ENCODE results near the gene ELMO1.

Gene ELMO1

GRCh38 chr7:36964297-36964696, 484.4 kb downstream of the ELMO1 start:
- no peak for DNase-seq (ENCODE audit: low read depth in 1 of 2, low spot score in 1 of 2)

- no peak for DNase-seq (ENCODE audit: low read depth in 1 of 2, low spot score in 1 of 2)
These were observed 486.3 kb downstream of the ELMO1 start for GRCh38 chr7:36962367-36962766.

DNA sequence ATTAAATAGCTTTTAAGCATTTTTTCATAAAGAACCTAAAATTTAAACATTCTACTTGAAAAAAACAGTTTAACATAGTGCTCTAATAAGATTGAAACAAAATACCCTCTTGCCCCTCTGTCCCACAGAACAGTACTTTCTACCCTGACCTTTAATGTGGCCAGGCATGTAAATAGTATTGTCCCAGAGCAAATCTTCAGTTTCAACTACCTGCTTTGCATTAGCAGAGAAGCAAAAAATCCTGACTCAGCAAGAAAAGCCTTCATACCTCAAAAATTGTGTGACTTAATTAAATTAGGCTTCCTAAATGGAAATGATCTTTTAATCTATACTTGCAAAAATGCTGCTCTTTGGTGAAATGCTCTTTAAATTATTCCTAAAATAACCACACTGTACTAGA, 487.0 kb downstream of the ELMO1 start:
- DNase-seq (ENCODE audit: low read depth in 1 of 2, low spot score in 1 of 2): no peak

DNA sequence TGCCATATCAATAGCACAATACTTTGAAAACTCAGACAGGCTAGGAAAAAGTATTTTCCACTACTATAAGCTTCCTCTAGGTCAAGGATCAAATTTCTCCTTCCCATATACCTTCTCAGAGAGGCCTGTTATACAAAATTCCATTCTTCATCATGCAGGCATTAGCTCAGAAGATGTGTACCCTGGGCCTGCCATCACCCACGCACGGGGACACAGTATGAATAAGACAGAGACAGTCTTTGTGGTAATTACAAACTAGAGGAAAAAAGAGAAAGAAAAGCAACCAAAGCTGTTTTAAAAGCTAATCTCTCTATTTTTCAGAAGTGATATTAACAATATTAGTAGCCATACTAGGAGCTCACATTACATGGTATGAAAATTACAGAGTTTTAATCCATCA, 487.6 kb downstream of the ELMO1 start:
- no peak for DNase-seq (ENCODE audit: low read depth in 1 of 2, low spot score in 1 of 2)

DNA sequence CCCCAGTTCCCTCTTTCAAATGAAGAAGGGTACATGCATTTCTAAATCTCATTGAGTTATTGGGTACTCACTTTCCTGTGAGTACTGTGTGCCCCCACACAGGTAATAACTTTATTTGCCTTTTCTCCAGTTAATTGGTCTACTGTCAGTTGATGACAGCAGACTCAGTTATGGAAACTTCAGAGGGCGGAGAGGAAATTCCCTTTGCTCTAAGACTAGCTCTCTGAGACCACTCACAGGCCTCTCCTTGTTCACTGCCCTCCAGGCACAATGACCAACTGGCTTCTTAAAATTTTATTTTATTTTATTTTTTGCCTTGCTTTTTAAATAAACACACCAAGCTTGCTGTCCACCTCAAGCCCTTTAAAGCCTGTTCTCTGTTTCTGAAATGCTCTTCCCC, 488.6 kb downstream of the ELMO1 start:
- no peak for DNase-seq (ENCODE audit: low read depth in 1 of 2, low spot score in 1 of 2)

DNA sequence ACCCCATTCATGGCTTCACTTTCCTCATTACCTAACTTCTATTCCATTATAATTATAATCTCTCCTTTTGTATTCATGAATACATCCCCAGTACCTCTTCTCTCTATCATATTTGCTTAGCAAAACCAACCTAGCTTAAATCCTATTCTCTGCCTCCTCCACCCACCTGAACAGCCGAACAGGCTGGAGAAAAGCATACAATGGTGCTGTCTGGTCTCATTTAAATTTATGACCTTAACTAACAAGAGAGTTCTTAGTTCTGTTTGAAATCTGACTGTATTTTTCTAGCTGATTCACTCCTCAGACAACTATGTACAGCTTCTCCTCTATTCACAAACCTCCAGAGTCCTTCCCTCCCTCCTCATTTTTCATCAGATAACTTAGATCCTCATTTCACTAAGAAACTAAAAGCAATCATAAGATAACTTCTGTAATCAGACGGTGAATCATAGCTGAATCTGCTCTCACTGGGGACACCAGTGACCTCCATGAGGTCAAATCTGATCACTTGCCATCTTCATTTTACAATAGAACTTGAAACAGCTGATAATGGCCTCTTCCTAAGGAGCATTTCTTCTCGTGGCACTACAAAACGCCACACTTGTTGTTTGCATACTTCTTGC, 490.4 kb downstream of the ELMO1 start:
- no peak for DNase-seq (ENCODE audit: low read depth in 1 of 2, low spot score in 1 of 2)

DNA sequence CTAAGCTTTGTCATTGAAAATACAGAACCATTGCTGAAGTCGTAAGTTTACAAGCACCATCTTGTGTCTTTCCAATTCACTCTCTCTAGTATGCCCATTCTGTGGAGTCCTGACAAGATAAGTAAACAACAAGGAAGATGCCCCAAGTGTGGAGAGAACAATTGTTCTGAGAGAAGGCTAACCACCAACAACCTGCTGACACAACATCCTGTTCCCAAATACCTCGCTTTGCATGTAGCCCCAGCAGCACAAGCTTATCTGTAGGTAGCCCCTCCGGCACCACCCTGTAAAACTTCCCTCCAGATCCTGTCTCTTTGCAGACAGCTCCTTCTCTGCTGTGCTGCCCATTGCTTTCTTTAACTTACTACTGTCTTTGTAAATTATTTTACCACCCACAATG, 491.0 kb downstream of the ELMO1 start:
- DNase-seq (ENCODE audit: low read depth in 1 of 2, low spot score in 1 of 2): no peak

GRCh38 chr7:36956814-36957213, 491.9 kb downstream of the ELMO1 start:
- no peak for DNase-seq (ENCODE audit: low read depth in 1 of 2, low spot score in 1 of 2)

DNA sequence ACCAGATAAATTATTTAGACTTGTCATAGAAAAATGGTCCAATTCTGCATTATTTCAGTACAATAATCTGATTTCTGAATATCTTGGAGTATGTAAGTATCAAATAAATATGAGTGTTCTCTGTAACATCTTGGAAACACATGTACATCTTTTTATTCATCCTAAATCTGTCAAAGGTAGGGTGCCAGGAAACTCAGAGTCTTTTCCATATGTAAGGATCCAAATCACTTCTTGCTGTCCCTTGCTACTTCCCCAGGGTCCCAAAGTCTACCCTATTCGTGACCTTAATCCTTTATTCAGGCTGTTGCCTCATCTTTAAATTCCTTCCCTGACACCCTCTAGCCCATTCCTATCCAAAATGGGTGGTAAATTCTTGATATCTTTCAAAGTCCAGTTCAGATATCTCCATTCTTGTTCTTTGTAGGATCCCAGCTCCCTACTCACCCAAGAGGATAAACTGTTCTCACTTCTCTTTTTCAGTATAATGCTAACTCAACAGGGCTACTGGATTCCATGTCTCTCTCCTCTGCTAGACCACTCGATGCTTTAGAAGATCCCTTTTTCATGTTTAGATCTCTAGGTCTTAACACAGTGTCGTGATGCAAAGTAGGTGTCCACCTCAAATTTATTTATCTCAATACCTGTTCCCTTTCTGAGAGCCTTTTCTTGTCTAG, 493.1 kb downstream of the ELMO1 start:
- no peak for DNase-seq (ENCODE audit: low read depth in 1 of 2, low spot score in 1 of 2)

DNA sequence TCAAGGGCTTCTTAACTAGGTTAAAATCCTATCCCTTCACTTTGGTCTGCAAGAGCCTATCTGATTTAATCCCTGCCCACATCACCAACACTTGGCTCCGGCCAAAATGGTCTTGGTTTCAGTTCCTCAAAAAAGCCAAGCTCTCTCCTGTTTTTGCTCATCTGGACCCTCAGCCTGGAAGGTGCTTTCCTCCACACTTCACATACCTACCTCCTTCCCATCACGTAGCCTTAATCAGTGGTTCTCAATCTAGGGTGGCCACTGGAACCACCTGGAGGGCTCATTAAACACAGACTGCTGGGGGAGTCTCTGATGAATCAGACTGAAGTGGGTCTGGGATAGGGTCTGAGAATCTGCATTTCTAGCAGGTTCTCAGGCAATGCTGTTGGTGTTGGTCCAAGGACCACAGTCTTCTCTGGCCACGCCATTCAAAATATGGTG, 497.4 kb downstream of the ELMO1 start:
- no peak for DNase-seq (ENCODE audit: low read depth in 1 of 2, low spot score in 1 of 2)

DNA sequence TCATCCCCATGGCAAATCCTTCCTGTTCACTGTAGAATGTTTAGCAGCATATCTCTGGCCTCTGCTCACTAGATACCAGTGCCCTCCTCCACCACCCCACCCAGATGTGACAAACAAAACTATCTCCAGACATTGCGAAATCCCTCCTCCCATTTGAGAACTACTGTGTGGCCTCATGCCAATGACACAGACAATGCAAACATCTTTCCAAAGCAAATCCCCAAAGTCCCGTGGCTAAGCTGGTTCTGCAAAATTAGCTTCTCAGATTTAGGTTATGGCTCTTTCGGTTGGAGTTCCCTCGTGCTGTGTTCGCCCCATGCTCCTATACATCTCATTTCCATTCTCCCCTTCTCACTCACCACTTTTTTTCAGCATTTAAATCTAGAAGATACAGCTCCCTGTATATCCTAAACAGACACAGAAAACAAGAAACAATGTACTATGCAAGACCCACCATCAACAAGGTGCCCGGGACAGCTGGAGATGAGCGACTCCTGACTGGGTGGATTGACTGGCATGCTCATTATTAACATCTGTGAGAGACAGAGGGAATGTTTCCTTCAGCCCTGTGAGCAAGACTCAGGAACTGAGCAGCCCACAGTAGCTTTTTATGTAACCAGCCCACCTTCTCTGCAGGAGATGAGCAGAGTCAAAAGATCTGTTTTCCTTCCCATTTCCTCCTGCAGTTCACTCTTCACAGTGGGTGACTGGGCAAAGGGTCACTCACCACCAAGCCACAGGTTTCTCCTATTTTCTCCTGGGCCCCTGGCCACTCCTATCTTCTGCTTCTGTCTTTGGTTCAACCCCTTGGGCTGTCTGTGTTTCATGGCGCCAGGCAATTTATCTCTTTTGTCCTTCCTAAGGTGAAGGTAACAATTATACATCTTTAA, 498.7 kb downstream of the ELMO1 start:
- no peak for DNase-seq (ENCODE audit: low read depth in 1 of 2, low spot score in 1 of 2)

GRCh38 chr7:36946401-36946739, 502.3 kb downstream of the ELMO1 start:
- no peak for DNase-seq (ENCODE audit: low read depth in 1 of 2, low spot score in 1 of 2)

DNA sequence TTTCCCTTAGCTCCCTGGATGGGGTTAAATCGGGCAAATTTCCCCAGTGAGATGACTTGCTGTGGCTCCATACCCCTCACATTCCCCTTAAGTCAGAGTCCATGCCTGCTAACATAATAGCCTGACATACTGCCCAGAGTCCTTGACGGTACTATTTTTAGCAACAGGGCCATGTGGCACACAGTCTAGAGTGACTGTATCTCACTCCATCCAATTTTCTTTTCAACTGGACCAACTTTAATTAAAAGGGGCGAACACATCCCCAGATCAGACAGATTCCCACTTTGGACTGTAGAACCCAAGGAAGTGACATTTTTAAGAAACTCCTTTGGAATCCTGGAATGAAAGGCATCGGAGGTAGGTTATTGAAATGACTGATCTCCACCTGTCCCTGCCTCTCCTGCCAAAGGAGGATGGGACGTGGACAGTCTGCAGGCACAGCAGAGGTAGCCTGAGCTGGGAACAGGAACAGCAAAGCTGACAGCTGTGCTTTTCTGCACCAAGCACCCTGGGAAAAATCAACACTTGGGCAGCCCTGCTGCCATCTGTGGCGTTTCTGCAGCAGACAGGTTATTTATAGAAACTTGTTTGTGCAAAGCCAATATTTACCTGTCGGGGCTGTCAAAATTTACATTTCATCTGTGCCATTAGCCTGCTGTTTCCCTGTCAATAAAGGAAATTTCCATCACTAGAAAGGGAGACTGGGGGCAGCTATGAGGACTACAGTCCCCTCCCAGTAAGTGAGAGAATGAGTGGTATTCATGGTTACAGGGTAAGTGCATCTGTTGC, 502.9 kb downstream of the ELMO1 start:
- no peak for DNase-seq (ENCODE audit: low read depth in 1 of 2, low spot score in 1 of 2)

DNA sequence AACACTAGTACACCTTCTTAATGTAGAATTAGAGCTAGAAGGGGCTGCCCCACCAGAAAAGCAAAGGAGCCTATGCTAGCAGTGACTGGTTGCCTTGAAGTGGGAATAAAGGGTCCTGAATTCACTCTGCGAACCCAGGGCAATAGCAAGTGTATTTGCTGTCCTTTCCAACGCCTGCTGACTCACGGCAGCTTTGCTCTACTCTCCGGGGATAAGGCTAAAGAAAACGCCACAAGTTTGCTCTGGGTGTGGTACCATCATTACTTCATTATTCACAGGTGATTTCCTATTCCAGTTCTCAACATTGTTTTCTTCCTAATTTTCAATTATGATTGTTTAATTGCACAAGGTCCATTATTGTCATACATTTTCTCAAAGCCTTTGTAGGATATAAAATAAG, 503.8 kb downstream of the ELMO1 start:
- DNase-seq (ENCODE audit: low read depth in 1 of 2, low spot score in 1 of 2): no peak

GRCh38 chr7:36943591-36944435, 504.9 kb downstream of the ELMO1 start:
- DNase-seq (ENCODE audit: low read depth in 1 of 2, low spot score in 1 of 2): no peak

- DNase-seq (ENCODE audit: low read depth in 1 of 2, low spot score in 1 of 2): no peak
These were observed 505.7 kb downstream of the ELMO1 start for GRCh38 chr7:36942955-36943354.

GRCh38 chr7:36942541-36942940, 506.1 kb downstream of the ELMO1 start:
- no peak for DNase-seq (ENCODE audit: low read depth in 1 of 2, low spot score in 1 of 2)

DNA sequence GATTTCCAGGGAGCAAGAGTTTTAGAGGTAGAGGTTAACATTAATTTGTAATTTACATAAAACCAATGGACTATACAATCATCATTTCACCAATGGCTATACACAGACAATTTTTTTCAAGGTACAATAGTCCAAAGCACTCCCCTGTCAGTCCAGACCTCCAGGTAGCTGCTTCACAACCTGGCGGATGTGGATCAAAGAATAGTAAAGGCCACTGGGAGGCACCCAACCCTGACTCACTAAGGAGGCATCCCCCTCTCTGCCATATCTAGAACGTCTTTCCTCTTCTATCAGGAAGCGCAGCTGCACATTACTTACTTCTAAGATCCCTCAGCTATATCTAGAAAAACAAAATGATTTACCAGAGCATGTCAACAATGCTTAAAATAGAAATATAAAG, 506.6 kb downstream of the ELMO1 start:
- no peak for DNase-seq (ENCODE audit: low read depth in 1 of 2, low spot score in 1 of 2)

DNA sequence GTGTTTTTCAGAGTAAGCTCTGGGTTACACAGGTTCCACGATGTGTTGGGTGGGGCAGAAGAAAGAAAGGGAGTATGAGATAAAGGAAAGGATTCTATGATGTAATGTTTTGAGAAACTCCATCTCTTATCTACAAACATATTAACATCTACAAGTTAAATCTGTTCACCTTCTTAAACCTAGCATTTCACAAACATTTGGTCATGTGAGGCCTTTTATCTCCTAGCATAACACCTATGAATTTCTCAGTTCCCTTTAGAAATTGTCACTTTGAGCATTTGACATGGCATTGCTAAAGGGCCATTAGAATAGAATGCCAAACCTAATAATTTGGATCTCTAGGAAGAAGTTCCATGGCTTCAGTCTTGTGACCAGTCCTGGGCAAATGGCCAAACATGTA, 507.3 kb downstream of the ELMO1 start:
- no peak for DNase-seq (ENCODE audit: low read depth in 1 of 2, low spot score in 1 of 2)

DNA sequence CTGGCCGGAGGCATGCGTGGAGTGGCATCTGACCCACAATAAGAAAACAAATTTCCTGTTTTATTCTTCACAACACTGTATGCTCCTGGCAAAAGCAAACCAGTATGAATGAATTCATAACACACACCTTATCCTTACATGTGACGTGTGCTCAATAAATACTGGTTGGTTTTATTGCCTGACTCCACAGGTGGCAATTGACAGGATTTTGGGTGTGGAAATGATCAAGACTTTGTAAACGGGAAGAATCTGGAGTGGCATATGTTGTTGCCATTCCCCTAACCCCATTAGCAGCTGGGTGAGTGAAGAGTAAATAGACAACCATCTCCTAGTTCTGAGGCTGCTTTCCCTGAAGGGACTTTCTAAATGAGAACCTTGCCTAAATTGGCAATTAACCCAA, 508.8 kb downstream of the ELMO1 start:
- no peak for DNase-seq (ENCODE audit: low read depth in 1 of 2, low spot score in 1 of 2)

Data from stimulated activated CD4-positive, alpha-beta T cell treated with anti-CD3 and anti-CD28 coated beads, Interleukin-15, amount 100 ng/mL, for 1 hour (primary cell).